Suprapubic skin (tissue), 4 donors: ENCODE results near the gene MZF1.

Experiments used
- EP300 ChIP-seq: sonication (generic); formaldehyde crosslinking; IDR thresholded peaks from one replicate; pipeline ENCODE4 v1.6.1; 2017; ENCODE audit warnings: antibody characterized with exemption
- POLR2A ChIP-seq, 2 donors: fragments of 450-650 bp; IDR thresholded peaks; one replicate each; pipeline ENCODE4 v1.6.1; 2017; ENCODE audit warnings: antibody characterized with exemption in 2 of 2, mild to moderate bottlenecking in 2 of 2, moderate library complexity in 2 of 2
- POLR2AphosphoS5 ChIP-seq, 3 donors: sonication (generic); formaldehyde crosslinking; IDR thresholded peaks; one replicate each; pipeline ENCODE4 v1.6.1; 2017; ENCODE audit warnings: antibody characterized with exemption in 3 of 3
- TF ChIP-seq, protein P1 (sequence below), 2 donors: fragments of 200-600 bp in 1 of 2; fragments of 450-650 bp in 1 of 2; sonication (generic) in 1 of 2; IDR thresholded peaks; one replicate each; pipeline ENCODE4 v1.5.1; 2016 to 2019; ENCODE audit warnings: antibody characterized with exemption in 2 of 2, mild to moderate bottlenecking in 1 of 2, moderate library complexity in 1 of 2

GRCh38 chr19:58514564-58515022 is 58.5 kb downstream of the MZF1 start:
- TF ChIP-seq POLR2AphosphoS5 (IDR thresholded peaks at IDR 0.05) = no peak
- TF ChIP-seq, protein P1, sequence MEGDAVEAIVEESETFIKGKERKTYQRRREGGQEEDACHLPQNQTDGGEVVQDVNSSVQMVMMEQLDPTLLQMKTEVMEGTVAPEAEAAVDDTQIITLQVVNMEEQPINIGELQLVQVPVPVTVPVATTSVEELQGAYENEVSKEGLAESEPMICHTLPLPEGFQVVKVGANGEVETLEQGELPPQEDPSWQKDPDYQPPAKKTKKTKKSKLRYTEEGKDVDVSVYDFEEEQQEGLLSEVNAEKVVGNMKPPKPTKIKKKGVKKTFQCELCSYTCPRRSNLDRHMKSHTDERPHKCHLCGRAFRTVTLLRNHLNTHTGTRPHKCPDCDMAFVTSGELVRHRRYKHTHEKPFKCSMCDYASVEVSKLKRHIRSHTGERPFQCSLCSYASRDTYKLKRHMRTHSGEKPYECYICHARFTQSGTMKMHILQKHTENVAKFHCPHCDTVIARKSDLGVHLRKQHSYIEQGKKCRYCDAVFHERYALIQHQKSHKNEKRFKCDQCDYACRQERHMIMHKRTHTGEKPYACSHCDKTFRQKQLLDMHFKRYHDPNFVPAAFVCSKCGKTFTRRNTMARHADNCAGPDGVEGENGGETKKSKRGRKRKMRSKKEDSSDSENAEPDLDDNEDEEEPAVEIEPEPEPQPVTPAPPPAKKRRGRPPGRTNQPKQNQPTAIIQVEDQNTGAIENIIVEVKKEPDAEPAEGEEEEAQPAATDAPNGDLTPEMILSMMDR (IDR thresholded peaks at IDR 0.05) = no peak
- TF ChIP-seq POLR2A (IDR thresholded peaks at IDR 0.05) = no peak
- no peak for TF ChIP-seq EP300
